WTC11 (cell line): ENCODE data around the gene CD40LG. TPM values are rescaled to one million over a fixed set of nuclear protein-coding genes. Genes with fewer than 3 reads are reported as not detected.

ENCODE experiments used
- ATAC-seq: fragments of 200-7000 bp; cut with Tn5 transposase; 2 replicates; pipeline ENCODE4 v1.10.0; 2021; ENCODE audit warnings: mild to moderate bottlenecking, moderate library complexity
- CTCF ChIA-PET: fragments of 300-600 bp; sonication (Branson Sonifier 250); formaldehyde crosslinking; loops from one replicate; lab custom pipeline; 2021; ENCODE audit warnings: antibody characterized with exemption; lab: Charles Lee
- POLR2A ChIA-PET: fragments of 350-600 bp; sonication (Branson Sonifier 250); formaldehyde crosslinking; loops from one replicate; lab custom pipeline; 2021; ENCODE audit warnings: antibody characterized with exemption; lab: Charles Lee
- DNase-seq: peaks from one replicate; pipeline ENCODE4 v3.0.0; 2021; ENCODE audit warnings: low spot score
- H3K27ac Mint-ChIP-seq: 2 replicates; pipeline ENCODE4 v1.8.0; 2021; ENCODE audit warnings: mixed read lengths
- H3K27me3 Mint-ChIP-seq: 2 replicates; pipeline ENCODE4 v1.8.0; 2021; ENCODE audit warnings: low read depth, mild to moderate bottlenecking, moderate library complexity, mixed read lengths
- H3K36me3 Mint-ChIP-seq: 2 replicates; pipeline ENCODE4 v1.8.0; 2021; ENCODE audit warnings: mixed read lengths
- H3K4me1 Mint-ChIP-seq: 2 replicates; pipeline ENCODE4 v1.8.0; 2022; ENCODE audit warnings: mixed read lengths
- H3K4me3 Mint-ChIP-seq: 2 replicates; pipeline ENCODE4 v1.8.0; 2021; ENCODE audit warnings: mild to moderate bottlenecking, moderate library complexity, mixed read lengths
- H3K9me3 Mint-ChIP-seq: 2 replicates; pipeline ENCODE4 v1.8.0; 2021; ENCODE audit warnings: mixed read lengths
- CREB1 ChIP-seq: sonication (generic); formaldehyde crosslinking; IDR thresholded peaks from 2 replicates; pipeline ENCODE4 v1.8.0; 2023; ENCODE audit warnings: mild to moderate bottlenecking, missing genetic modification reagents
- ESRRA ChIP-seq: sonication (generic); formaldehyde crosslinking; IDR thresholded peaks from 2 replicates; pipeline ENCODE4 v1.8.1; 2022; ENCODE audit warnings: mild to moderate bottlenecking, missing genetic modification reagents, borderline replicate concordance
- JAZF1 ChIP-seq: fragments of 250-450 bp; sonication (Bioruptor Pico); IDR thresholded peaks from 2 replicates; pipeline ENCODE4 v1.9.0; 2021; ENCODE audit warnings: moderate library complexity, mild to moderate bottlenecking, inconsistent platforms
- NFE2L1 ChIP-seq: sonication (generic); formaldehyde crosslinking; IDR thresholded peaks from 2 replicates; pipeline ENCODE4 v1.8.1; 2023; ENCODE audit warnings: missing genetic modification reagents
- NR3C1 ChIP-seq: sonication (generic); formaldehyde crosslinking; conservative IDR thresholded peaks from 2 replicates; pipeline ENCODE4 v1.8.1; 2023; ENCODE audit warnings: low read depth, mild to moderate bottlenecking, missing genetic modification reagents
- ZNF416 ChIP-seq: fragments of 250-450 bp; sonication (Bioruptor Pico); IDR thresholded peaks from 2 replicates; pipeline ENCODE4 v1.9.0; 2021; ENCODE audit warnings: mild to moderate bottlenecking, inconsistent platforms
- total RNA-seq: library from RNA; stranded (reverse); gene quantifications from 3 replicates; pipeline ENCODE4 v1.2.3, GENCODE V29; 2021
- TF ChIP-seq, protein P1 (sequence below): sonication (generic); formaldehyde crosslinking; IDR thresholded peaks from 2 replicates; pipeline ENCODE4 v1.8.1; 2022; ENCODE audit warnings: missing genetic modification reagents, borderline replicate concordance
- TF ChIP-seq, protein P2 (sequence below): sonication (generic); formaldehyde crosslinking; IDR thresholded peaks from 2 replicates; pipeline ENCODE4 v1.8.1; 2023; ENCODE audit warnings: mild to moderate bottlenecking, missing genetic modification reagents
- TF ChIP-seq, protein P3 (sequence below): sonication (generic); formaldehyde crosslinking; conservative IDR thresholded peaks from 2 replicates; pipeline ENCODE4 v1.8.1; 2023; ENCODE audit warnings: mild to moderate bottlenecking, low read depth, missing genetic modification reagents, moderate library complexity
- TF ChIP-seq, protein P4 (sequence below): sonication (generic); formaldehyde crosslinking; IDR thresholded peaks from 2 replicates; pipeline ENCODE4 v1.8.1; 2023; ENCODE audit warnings: mild to moderate bottlenecking, missing genetic modification reagents, borderline replicate concordance
- TF ChIP-seq, protein P5 (sequence below): sonication (generic); formaldehyde crosslinking; IDR thresholded peaks from 2 replicates; pipeline ENCODE4 v1.8.0; 2023; ENCODE audit warnings: missing genetic modification reagents, mild to moderate bottlenecking, borderline replicate concordance

CD40LG gene
- total RNA-seq, 1 experiment from 2014 or later = not detected

DNA sequence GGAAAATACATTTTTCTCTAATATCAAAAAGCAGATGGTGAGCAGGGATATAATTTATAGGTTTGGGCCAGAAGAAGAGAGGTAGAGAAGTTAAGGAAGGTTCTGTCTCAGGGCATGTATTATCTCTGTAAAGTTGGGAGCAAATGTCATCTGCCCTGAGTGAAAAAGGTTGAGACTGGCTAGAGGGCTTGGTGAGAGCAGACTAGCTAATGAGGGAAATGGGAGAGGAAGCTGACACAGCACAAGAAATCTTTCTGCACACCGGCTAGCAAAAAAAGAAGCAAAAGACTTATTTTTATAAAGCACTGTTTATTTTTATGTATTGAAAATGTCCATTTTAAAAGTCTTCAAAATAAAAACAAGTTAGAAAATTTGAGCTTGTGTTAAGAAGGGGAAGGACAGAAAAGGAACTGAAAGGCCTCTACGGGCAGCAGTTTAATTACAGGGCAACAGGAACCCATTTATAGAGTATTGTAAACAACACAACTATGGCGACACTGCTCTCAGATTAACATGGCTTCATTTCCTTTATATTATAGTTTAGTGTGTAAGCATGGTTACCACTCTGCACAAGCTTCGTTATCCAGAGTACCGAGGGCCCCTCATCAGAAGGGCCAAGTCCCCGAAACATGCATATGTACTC, 17.4 kb downstream of the CD40LG start:
- peaks cover 4% of the 10 kb centered on the region for H3K4me1 Mint-ChIP-seq
- H3K27ac Mint-ChIP-seq = no peak overlapping the region
- H3K4me3 Mint-ChIP-seq = no peak overlapping the region
- peaks cover 3% of the 10 kb centered on the region for H3K27me3 Mint-ChIP-seq
- TF ChIP-seq ZNF416 (CRISPR knock-in tag) (no peak), CREB1 (CRISPR knock-in tag) (no peak), NFE2L1 (no peak), NR3C1 (CRISPR knock-in tag) (no peak), ESRRA (no peak), JAZF1 (CRISPR knock-in tag) (no peak)
- TF ChIP-seq, protein P1, sequence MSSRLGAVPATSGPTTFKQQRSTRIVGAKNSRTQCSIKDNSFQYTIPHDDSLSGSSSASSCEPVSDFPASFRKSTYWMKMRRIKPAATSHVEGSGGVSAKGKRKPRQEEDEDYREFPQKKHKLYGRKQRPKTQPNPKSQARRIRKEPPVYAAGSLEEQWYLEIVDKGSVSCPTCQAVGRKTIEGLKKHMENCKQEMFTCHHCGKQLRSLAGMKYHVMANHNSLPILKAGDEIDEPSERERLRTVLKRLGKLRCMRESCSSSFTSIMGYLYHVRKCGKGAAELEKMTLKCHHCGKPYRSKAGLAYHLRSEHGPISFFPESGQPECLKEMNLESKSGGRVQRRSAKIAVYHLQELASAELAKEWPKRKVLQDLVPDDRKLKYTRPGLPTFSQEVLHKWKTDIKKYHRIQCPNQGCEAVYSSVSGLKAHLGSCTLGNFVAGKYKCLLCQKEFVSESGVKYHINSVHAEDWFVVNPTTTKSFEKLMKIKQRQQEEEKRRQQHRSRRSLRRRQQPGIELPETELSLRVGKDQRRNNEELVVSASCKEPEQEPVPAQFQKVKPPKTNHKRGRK (CRISPR knock-in tag) = no peak
- TF ChIP-seq, protein P2, sequence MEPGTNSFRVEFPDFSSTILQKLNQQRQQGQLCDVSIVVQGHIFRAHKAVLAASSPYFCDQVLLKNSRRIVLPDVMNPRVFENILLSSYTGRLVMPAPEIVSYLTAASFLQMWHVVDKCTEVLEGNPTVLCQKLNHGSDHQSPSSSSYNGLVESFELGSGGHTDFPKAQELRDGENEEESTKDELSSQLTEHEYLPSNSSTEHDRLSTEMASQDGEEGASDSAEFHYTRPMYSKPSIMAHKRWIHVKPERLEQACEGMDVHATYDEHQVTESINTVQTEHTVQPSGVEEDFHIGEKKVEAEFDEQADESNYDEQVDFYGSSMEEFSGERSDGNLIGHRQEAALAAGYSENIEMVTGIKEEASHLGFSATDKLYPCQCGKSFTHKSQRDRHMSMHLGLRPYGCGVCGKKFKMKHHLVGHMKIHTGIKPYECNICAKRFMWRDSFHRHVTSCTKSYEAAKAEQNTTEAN (CRISPR knock-in tag) = no peak
- TF ChIP-seq, protein P3, sequence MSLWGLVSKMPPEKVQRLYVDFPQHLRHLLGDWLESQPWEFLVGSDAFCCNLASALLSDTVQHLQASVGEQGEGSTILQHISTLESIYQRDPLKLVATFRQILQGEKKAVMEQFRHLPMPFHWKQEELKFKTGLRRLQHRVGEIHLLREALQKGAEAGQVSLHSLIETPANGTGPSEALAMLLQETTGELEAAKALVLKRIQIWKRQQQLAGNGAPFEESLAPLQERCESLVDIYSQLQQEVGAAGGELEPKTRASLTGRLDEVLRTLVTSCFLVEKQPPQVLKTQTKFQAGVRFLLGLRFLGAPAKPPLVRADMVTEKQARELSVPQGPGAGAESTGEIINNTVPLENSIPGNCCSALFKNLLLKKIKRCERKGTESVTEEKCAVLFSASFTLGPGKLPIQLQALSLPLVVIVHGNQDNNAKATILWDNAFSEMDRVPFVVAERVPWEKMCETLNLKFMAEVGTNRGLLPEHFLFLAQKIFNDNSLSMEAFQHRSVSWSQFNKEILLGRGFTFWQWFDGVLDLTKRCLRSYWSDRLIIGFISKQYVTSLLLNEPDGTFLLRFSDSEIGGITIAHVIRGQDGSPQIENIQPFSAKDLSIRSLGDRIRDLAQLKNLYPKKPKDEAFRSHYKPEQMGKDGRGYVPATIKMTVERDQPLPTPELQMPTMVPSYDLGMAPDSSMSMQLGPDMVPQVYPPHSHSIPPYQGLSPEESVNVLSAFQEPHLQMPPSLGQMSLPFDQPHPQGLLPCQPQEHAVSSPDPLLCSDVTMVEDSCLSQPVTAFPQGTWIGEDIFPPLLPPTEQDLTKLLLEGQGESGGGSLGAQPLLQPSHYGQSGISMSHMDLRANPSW (CRISPR knock-in tag) = no peak
- TF ChIP-seq, protein P4, sequence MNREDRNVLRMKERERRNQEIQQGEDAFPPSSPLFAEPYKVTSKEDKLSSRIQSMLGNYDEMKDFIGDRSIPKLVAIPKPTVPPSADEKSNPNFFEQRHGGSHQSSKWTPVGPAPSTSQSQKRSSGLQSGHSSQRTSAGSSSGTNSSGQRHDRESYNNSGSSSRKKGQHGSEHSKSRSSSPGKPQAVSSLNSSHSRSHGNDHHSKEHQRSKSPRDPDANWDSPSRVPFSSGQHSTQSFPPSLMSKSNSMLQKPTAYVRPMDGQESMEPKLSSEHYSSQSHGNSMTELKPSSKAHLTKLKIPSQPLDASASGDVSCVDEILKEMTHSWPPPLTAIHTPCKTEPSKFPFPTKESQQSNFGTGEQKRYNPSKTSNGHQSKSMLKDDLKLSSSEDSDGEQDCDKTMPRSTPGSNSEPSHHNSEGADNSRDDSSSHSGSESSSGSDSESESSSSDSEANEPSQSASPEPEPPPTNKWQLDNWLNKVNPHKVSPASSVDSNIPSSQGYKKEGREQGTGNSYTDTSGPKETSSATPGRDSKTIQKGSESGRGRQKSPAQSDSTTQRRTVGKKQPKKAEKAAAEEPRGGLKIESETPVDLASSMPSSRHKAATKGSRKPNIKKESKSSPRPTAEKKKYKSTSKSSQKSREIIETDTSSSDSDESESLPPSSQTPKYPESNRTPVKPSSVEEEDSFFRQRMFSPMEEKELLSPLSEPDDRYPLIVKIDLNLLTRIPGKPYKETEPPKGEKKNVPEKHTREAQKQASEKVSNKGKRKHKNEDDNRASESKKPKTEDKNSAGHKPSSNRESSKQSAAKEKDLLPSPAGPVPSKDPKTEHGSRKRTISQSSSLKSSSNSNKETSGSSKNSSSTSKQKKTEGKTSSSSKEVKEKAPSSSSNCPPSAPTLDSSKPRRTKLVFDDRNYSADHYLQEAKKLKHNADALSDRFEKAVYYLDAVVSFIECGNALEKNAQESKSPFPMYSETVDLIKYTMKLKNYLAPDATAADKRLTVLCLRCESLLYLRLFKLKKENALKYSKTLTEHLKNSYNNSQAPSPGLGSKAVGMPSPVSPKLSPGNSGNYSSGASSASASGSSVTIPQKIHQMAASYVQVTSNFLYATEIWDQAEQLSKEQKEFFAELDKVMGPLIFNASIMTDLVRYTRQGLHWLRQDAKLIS (CRISPR knock-in tag) = no peak
- TF ChIP-seq, protein P5, sequence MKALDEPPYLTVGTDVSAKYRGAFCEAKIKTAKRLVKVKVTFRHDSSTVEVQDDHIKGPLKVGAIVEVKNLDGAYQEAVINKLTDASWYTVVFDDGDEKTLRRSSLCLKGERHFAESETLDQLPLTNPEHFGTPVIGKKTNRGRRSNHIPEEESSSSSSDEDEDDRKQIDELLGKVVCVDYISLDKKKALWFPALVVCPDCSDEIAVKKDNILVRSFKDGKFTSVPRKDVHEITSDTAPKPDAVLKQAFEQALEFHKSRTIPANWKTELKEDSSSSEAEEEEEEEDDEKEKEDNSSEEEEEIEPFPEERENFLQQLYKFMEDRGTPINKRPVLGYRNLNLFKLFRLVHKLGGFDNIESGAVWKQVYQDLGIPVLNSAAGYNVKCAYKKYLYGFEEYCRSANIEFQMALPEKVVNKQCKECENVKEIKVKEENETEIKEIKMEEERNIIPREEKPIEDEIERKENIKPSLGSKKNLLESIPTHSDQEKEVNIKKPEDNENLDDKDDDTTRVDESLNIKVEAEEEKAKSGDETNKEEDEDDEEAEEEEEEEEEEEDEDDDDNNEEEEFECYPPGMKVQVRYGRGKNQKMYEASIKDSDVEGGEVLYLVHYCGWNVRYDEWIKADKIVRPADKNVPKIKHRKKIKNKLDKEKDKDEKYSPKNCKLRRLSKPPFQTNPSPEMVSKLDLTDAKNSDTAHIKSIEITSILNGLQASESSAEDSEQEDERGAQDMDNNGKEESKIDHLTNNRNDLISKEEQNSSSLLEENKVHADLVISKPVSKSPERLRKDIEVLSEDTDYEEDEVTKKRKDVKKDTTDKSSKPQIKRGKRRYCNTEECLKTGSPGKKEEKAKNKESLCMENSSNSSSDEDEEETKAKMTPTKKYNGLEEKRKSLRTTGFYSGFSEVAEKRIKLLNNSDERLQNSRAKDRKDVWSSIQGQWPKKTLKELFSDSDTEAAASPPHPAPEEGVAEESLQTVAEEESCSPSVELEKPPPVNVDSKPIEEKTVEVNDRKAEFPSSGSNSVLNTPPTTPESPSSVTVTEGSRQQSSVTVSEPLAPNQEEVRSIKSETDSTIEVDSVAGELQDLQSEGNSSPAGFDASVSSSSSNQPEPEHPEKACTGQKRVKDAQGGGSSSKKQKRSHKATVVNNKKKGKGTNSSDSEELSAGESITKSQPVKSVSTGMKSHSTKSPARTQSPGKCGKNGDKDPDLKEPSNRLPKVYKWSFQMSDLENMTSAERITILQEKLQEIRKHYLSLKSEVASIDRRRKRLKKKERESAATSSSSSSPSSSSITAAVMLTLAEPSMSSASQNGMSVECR (CRISPR knock-in tag) = no peak
- DNase-seq (no peak), ATAC-seq (no peak)
- peaks cover 16% of the 10 kb centered on the region for H3K9me3 Mint-ChIP-seq
- ChIA-PET CTCF (no interaction called here), POLR2A (no interaction called here)
- H3K36me3 Mint-ChIP-seq = no peaks in the 10 kb centered on the region
